Measurements from ENCODE around the gene PAK5.
A peak's percentile ranks its signal among the peaks of the same experiment; 100 is the strongest.

PAK5 gene

GRCh38 chr20:9575836-9576235, 263.0 kb downstream of the PAK5 start:
- DNase-seq (ENCODE audit: low spot score): no peak

GRCh38 chr20:9574776-9575175, 264.1 kb downstream of the PAK5 start:
- no peak for DNase-seq (ENCODE audit: low spot score)

GRCh38 chr20:9574181-9574580, 264.7 kb downstream of the PAK5 start:
- DNase-seq (ENCODE audit: low spot score): no peak

- DNase-seq (ENCODE audit: low spot score): no peak
Observed at GRCh38 chr20:9573335-9574151, 265.3 kb downstream of the PAK5 start.

GRCh38 chr20:9572670-9573069, 266.2 kb downstream of the PAK5 start:
- no peak for DNase-seq (ENCODE audit: low spot score)

- no peak for DNase-seq (ENCODE audit: low spot score)
Observed at GRCh38 chr20:9571783-9572182, 267.1 kb downstream of the PAK5 start.

GRCh38 chr20:9570612-9571011, 268.3 kb downstream of the PAK5 start:
- DNase-seq (ENCODE audit: low spot score): no peak

- no peak for DNase-seq (ENCODE audit: low spot score)
Observed at GRCh38 chr20:9566977-9567376, 271.9 kb downstream of the PAK5 start.

- no peak for DNase-seq (ENCODE audit: low spot score)
Observed at GRCh38 chr20:9565910-9566550, 272.8 kb downstream of the PAK5 start.

- peak; percentile 64 for DNase-seq (ENCODE audit: low spot score)
Observed at GRCh38 chr20:9557411-9557810, 281.5 kb downstream of the PAK5 start.

GRCh38 chr20:9555781-9556180, 283.1 kb downstream of the PAK5 start:
- DNase-seq (ENCODE audit: low spot score): no peak

GRCh38 chr20:9551808-9552550, 286.9 kb downstream of the PAK5 start:
- DNase-seq (ENCODE audit: low spot score): no peak

- peak; percentile 22 for DNase-seq (ENCODE audit: low spot score)
Observed at GRCh38 chr20:9550871-9551270, 288.0 kb downstream of the PAK5 start.

GRCh38 chr20:9550283-9550682, 288.6 kb downstream of the PAK5 start:
- peak; percentile 64 for DNase-seq (ENCODE audit: low spot score)

GRCh38 chr20:9543214-9543613, 295.7 kb downstream of the PAK5 start:
- DNase-seq (ENCODE audit: low spot score): no peak

GRCh38 chr20:9535449-9535848, 303.4 kb downstream of the PAK5 start:
- DNase-seq (ENCODE audit: low spot score): no peak

- no peak for DNase-seq (ENCODE audit: low spot score)
Observed at GRCh38 chr20:9534025-9534424, 304.9 kb downstream of the PAK5 start.

- DNase-seq (ENCODE audit: low spot score): no peak
Observed at GRCh38 chr20:9532069-9532838, 306.6 kb downstream of the PAK5 start.

GRCh38 chr20:9531581-9531980, 307.3 kb downstream of the PAK5 start:
- no peak for DNase-seq (ENCODE audit: low spot score)

GRCh38 chr20:9523636-9524035, 315.2 kb downstream of the PAK5 start:
- no peak for DNase-seq (ENCODE audit: low spot score)

- DNase-seq (ENCODE audit: low spot score): no peak
Observed at GRCh38 chr20:9520086-9520485, 318.8 kb downstream of the PAK5 start.

GRCh38 chr20:9518576-9519175, 320.2 kb downstream of the PAK5 start:
- no peak for DNase-seq (ENCODE audit: low spot score)
